Measurements from ENCODE around the gene SHE.

- no peak for TF ChIP-seq GATA2 (IDR thresholded peaks at IDR 0.05; ENCODE audit: low read depth, low read length)
- TF ChIP-seq GATA3 (IDR thresholded peaks at IDR 0.05; ENCODE audit: low read depth, low read length): no peak
Observed at GRCh38 chr1:154502066-154502743, at the start of gene SHE, which contains the start of gene TDRD10.
